COR-L47 (cell line): ENCODE data around the gene PER2.
"Not testable (repeated sequence)": the region's sequence is repeated elsewhere in the genome, so short reads cannot be mapped to it uniquely, and the experiment has no call there.

ENCODE experiments used
- DNase-seq: peaks from one replicate; lab custom pipeline; 2025; lab: John Stamatoyannopoulos, UW

PER2 gene

GRCh38 chr2:238287737-238288649 lies at the start of gene PER2:
Gene PER2, minus strand, starts transcription at chr2:238288610. Its CDS starts 10,674 bp downstream, at chr2:238277936.
- DNase-seq: no peak

GRCh38 chr2:238337846-238338245 lies 49.4 kb upstream of the PER2 start:
- DNase-seq: no peak

GRCh38 chr2:238336793-238337444 lies 48.5 kb upstream of the PER2 start:
- no peak for DNase-seq

- DNase-seq: no peak
These were observed 47.7 kb upstream of the PER2 start for GRCh38 chr2:238336151-238336550.

GRCh38 chr2:238335591-238335990 lies 47.2 kb upstream of the PER2 start:
- not testable (repeated sequence) for DNase-seq

- DNase-seq: no peak
These were observed 46.5 kb upstream of the PER2 start for GRCh38 chr2:238334885-238335284.

- DNase-seq: no peak
These were observed 43.5 kb upstream of the PER2 start for GRCh38 chr2:238331916-238332315.

- DNase-seq: no peak
These were observed 42.0 kb upstream of the PER2 start for GRCh38 chr2:238330391-238330790.

- DNase-seq: no peak
These were observed 39.3 kb upstream of the PER2 start for GRCh38 chr2:238327751-238328150.

- no peak for DNase-seq
These were observed 38.5 kb upstream of the PER2 start for GRCh38 chr2:238326801-238327365.

- DNase-seq: no peak
These were observed 37.3 kb upstream of the PER2 start for GRCh38 chr2:238325694-238326093.

GRCh38 chr2:238324248-238324647 lies 35.8 kb upstream of the PER2 start:
- DNase-seq: not testable (repeated sequence)

GRCh38 chr2:238322001-238322411 lies 33.6 kb upstream of the PER2 start:
- DNase-seq: no peak

- no peak for DNase-seq
These were observed 33.1 kb upstream of the PER2 start for GRCh38 chr2:238321467-238321866.

GRCh38 chr2:238320648-238321281 lies 32.4 kb upstream of the PER2 start:
- DNase-seq: no peak

- peak; percentile 78 for DNase-seq
These were observed 31.8 kb upstream of the PER2 start, which contains the start of gene TRAF3IP1 for GRCh38 chr2:238320246-238320647. Gene TRAF3IP1, plus strand, starts transcription at chr2:238320518. Its CDS starts 145 bp downstream, at chr2:238320663.

- DNase-seq: no peak
These were observed 26.7 kb upstream of the PER2 start for GRCh38 chr2:238315031-238315595.

GRCh38 chr2:238314576-238314975 lies 26.2 kb upstream of the PER2 start:
- DNase-seq: no peak

- no peak for DNase-seq
These were observed 25.6 kb upstream of the PER2 start for GRCh38 chr2:238313991-238314350.

GRCh38 chr2:238313289-238313990 lies 25.0 kb upstream of the PER2 start:
- DNase-seq: no peak

GRCh38 chr2:238310721-238311120 lies 22.3 kb upstream of the PER2 start:
- not testable (repeated sequence) for DNase-seq
